Mesenchymal stem cell (in vitro differentiated cells and primary cell): ENCODE data around the gene STAMBP.

Source experiments
- DNase-seq: peaks from one replicate; pipeline ENCODE4 v3.0.0-alpha.2; 2013
- H2AFZ ChIP-seq: one replicate; pipeline ENCODE4 v1.6.1; 2013; ENCODE audit warnings: low read depth, mild to moderate bottlenecking, control low read depth, inconsistent platforms, low read length, moderate library complexity
- H2AK5ac ChIP-seq: 2 replicates; pipeline ENCODE4 v1.6.1; 2013; ENCODE audit warnings: low read length, moderate library complexity, mild to moderate bottlenecking, inconsistent platforms; ENCODE audit not compliant: severe bottlenecking
- H2BK120ac ChIP-seq: one replicate; pipeline ENCODE4 v1.6.1; 2013; ENCODE audit warnings: low read depth, mild to moderate bottlenecking, inconsistent platforms, low read length, moderate library complexity
- H2BK12ac ChIP-seq, 2 experiments: one replicate each; pipeline ENCODE4 v1.6.1; 2013; ENCODE audit warnings: inconsistent platforms in 2 of 2, low read length in 2 of 2, mild to moderate bottlenecking in 2 of 2, moderate library complexity in 2 of 2, control low read depth in 1 of 2
- H2BK15ac ChIP-seq: one replicate; pipeline ENCODE4 v1.6.1; 2013; ENCODE audit warnings: mild to moderate bottlenecking, low read depth, inconsistent platforms; ENCODE audit not compliant: poor library complexity, severe bottlenecking
- H2BK5ac ChIP-seq: 2 replicates; pipeline ENCODE4 v1.6.1; 2013; ENCODE audit warnings: low read depth, mild to moderate bottlenecking, low read length, control low read depth, inconsistent platforms; ENCODE audit not compliant: poor library complexity, severe bottlenecking
- H3K14ac ChIP-seq, 2 experiments: one replicate each; pipeline ENCODE4 v1.6.1; 2013; ENCODE audit warnings: inconsistent platforms in 2 of 2, low read length in 2 of 2, control low read depth in 1 of 2, mild to moderate bottlenecking in 1 of 2, moderate library complexity in 1 of 2
- H3K18ac ChIP-seq, 2 experiments: one replicate each; pipeline ENCODE4 v1.6.1; 2013; ENCODE audit warnings: inconsistent platforms in 2 of 2, low read length in 2 of 2, control low read depth in 1 of 2, low read depth in 1 of 2, mild to moderate bottlenecking in 1 of 2
- H3K23ac ChIP-seq, 2 experiments: one replicate each; pipeline ENCODE4 v1.6.1; 2013; ENCODE audit warnings: inconsistent platforms in 2 of 2, low read length in 2 of 2, mild to moderate bottlenecking in 2 of 2, moderate library complexity in 2 of 2, control low read depth in 1 of 2
- H3K27ac ChIP-seq: 2 replicates; pipeline ENCODE4 v1.5.1; 2013; ENCODE audit warnings: mild to moderate bottlenecking, moderate library complexity, low read length, control low read depth, inconsistent platforms; ENCODE audit not compliant: poor library complexity, severe bottlenecking
- H3K27me3 ChIP-seq, 2 experiments: 2 replicates each; pipeline versions ENCODE4 v1.6.1 to v1.7.0; 2013; ENCODE audit warnings: low read length in 2 of 2, mild to moderate bottlenecking in 2 of 2, moderate library complexity in 2 of 2, control low read depth in 1 of 2, inconsistent platforms in 1 of 2; ENCODE audit not compliant: control insufficient read depth in 1 of 2, insufficient read depth in 1 of 2
- H3K36me3 ChIP-seq, 2 experiments: 2 replicates each; pipeline versions ENCODE4 v1.6.1 to v1.7.0; 2013; ENCODE audit warnings: low read length in 2 of 2, control low read depth in 1 of 2, inconsistent platforms in 1 of 2, low read depth in 1 of 2, mild to moderate bottlenecking in 1 of 2; ENCODE audit not compliant: insufficient read depth in 2 of 2, control insufficient read depth in 1 of 2
- H3K4ac ChIP-seq, 2 experiments: one replicate each; pipeline ENCODE4 v1.6.1; 2013; ENCODE audit warnings: inconsistent platforms in 2 of 2, low read length in 2 of 2, mild to moderate bottlenecking in 2 of 2, moderate library complexity in 2 of 2, control low read depth in 1 of 2, low read depth in 1 of 2
- H3K4me1 ChIP-seq: 2 replicates; pipeline ENCODE4 v1.6.1; 2013; ENCODE audit warnings: low read depth, low read length, control low read depth; ENCODE audit not compliant: control insufficient read depth, insufficient read depth
- H3K4me2 ChIP-seq: 2 replicates; pipeline ENCODE4 v1.6.1; 2013; ENCODE audit warnings: low read length, mild to moderate bottlenecking, inconsistent platforms; ENCODE audit not compliant: poor library complexity, severe bottlenecking
- H3K4me3 ChIP-seq, 2 experiments: 2 replicates each; pipeline versions ENCODE4 v1.5.1 to v1.7.0; 2013; ENCODE audit warnings: low read length in 2 of 2, mild to moderate bottlenecking in 2 of 2, control low read depth in 1 of 2, low read depth in 1 of 2; ENCODE audit not compliant: insufficient read depth in 1 of 2
- H3K79me1 ChIP-seq: replicated peaks from 2 replicates; pipeline ENCODE4 v1.6.1; 2013; ENCODE audit warnings: mild to moderate bottlenecking, control low read depth, low read length, inconsistent platforms; ENCODE audit not compliant: poor library complexity, severe bottlenecking
- H3K9ac ChIP-seq: 2 replicates; pipeline ENCODE4 v1.7.0; 2013; ENCODE audit warnings: mild to moderate bottlenecking, low read length, moderate library complexity
- H3K9me3 ChIP-seq: 2 replicates; pipeline ENCODE4 v1.7.0; 2013; ENCODE audit warnings: mild to moderate bottlenecking, low read length; ENCODE audit not compliant: control insufficient read depth
- H4K8ac ChIP-seq: one replicate; pipeline ENCODE4 v1.6.1; 2013; ENCODE audit warnings: inconsistent platforms, mild to moderate bottlenecking, low read length, moderate library complexity
- H4K91ac ChIP-seq: one replicate; pipeline ENCODE4 v1.6.1; 2013; ENCODE audit warnings: mild to moderate bottlenecking, low read length, inconsistent platforms
- WGBS: methylation state at CpG from one replicate; pipeline ENCODE4 v1.1.7; 2013; ENCODE audit warnings: mixed read lengths; 5-methylcytosine and 5-hydroxymethylcytosine counted together

STAMBP gene

DNA sequence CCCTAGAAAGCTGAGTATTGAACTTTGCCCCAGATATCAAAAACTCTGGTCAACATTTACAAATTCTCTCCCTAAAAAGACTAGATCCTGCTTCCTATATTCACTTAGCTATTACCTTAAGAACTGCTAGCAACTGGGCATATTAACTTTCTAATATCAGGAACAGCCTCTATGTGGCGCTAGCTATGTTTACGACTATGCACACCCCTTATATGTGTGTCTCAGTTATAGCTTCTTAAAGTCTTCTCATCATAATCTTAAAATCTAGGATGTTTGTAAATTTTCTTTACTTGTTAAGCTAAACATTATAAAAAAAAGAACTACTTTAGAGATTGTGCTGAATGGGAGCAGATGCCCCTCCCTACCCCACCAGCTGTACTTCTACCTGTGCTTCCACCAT, 1.7 kb upstream of the STAMBP start:
- Histone ChIP-seq H3K36me3 (no peaks in the 10 kb centered on the region), H3K18ac (no peak overlapping the region), H2AFZ (no peak overlapping the region), H4K8ac (no peak overlapping the region), H3K14ac (no peak overlapping the region), H2BK12ac (no peak overlapping the region), H2BK120ac (no peak overlapping the region), H3K9me3 (no peaks in the 10 kb centered on the region), H2AK5ac (peak overlapping the region; percentile 43), H3K79me1 (no peaks in the 10 kb centered on the region), H3K27ac (no peak overlapping the region), H3K4me2 (no peak overlapping the region), H4K91ac (no peak overlapping the region), H3K4ac (no peak overlapping the region), H3K9ac (no peak overlapping the region), H3K27me3 (peaks cover 7 to 31% of the 10 kb centered on the region in 2 experiments), H2BK5ac (no peak overlapping the region), H3K23ac (no peak overlapping the region), H3K4me3 (no peak overlapping the region), H3K4me1 (peaks cover 2% of the 10 kb centered on the region), H2BK15ac (no peak overlapping the region)
- 60% methylated on average over 1 of the region's 2 CpGs for WGBS
- peak; percentile 43 for DNase-seq

DNA sequence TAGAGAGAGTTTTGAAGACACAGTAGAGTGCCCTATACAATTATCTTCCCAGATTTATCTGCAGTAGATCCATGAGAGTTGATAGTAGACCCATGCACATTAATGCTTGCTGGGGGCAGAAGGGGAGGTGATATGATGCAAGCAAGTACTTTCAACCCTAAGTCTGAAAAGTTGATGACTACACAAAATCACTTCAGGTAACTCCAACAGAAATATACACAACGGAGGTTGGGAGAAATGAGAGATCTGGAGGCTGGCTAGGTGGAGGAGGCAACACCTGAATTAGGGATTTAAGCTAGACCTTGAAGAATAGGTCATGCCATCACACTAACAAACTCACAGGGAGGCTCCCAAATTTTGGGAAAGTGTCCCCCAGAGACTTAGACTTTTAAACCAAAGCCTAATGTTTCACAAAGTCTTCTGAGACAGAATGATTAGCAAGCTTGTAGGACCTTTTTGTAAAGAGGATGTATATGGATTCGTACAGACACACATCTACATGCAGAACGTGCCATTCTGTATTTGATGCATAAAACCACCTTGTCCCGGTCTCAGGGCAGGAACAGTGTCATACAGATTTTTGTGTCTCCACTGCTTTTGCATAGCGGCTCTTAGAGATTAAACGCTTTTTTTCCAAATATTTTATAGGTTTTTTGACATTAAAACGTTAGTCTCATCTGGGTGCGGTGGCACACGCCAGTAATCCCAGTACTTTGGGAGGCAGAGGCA, 937 bp upstream of the STAMBP start:
- 98% methylated on average over 8 of the region's 9 CpGs for WGBS
- H3K79me1 ChIP-seq, result peaks cover 3% of the 10 kb centered on the region
- H3K23ac ChIP-seq, result no peak overlapping the region
- no peak overlapping the region for H3K18ac ChIP-seq
- no peak overlapping the region for H3K4ac ChIP-seq
- H3K27me3 ChIP-seq, result peaks cover 0 to 24% of the 10 kb centered on the region in 2 experiments
- no peaks in the 10 kb centered on the region for H3K9me3 ChIP-seq
- H3K9ac ChIP-seq, result peak overlapping the region; percentile 93
- H3K4me1 ChIP-seq, result peaks cover 2% of the 10 kb centered on the region
- no peak overlapping the region for H2BK15ac ChIP-seq
- no peak overlapping the region for H3K14ac ChIP-seq
- peak overlapping the region; percentile 20 for H2AK5ac ChIP-seq
- H3K4me3 ChIP-seq, result peak overlapping the region in 1 of 2 experiments; percentile 92
- no peak overlapping the region for H2AFZ ChIP-seq
- no peak overlapping the region for H2BK120ac ChIP-seq
- no peak overlapping the region for H4K91ac ChIP-seq
- H3K27ac ChIP-seq, result no peak overlapping the region
- no peak overlapping the region for H4K8ac ChIP-seq
- peaks cover 2 to 6% of the 10 kb centered on the region in 2 experiments for H3K36me3 ChIP-seq
- H2BK12ac ChIP-seq, result no peak overlapping the region
- H2BK5ac ChIP-seq, result no peak overlapping the region
- no peak for DNase-seq
- no peak overlapping the region for H3K4me2 ChIP-seq

DNA sequence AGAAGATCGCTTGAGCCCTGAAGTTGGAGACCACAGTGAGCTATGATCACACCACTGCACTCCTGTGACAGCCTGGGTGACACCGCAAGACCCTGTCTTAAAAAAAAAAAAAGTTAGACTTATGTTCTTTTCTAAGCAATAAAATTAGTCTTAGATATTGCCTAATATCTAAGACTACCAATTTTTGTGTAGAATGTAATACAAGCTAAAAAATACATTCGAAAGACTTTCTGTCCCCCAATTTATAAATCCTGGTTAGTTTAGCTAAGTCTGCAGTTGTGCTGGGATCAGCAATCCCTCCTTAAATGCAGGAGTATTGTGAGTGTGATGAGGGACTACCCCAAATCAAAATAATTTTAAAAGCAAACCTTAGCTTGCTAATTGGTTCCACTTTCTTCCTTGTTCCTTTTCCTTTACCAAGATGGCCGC, 358 bp upstream of the STAMBP start:
- Histone ChIP-seq H3K4me2 (no peak overlapping the region), H2BK12ac (no peak overlapping the region), H4K91ac (no peak overlapping the region), H3K4me1 (peaks cover 2% of the 10 kb centered on the region), H2BK15ac (no peak overlapping the region), H2AFZ (no peak overlapping the region), H2BK120ac (no peak overlapping the region), H3K23ac (no peak overlapping the region), H3K9ac (peak overlapping the region; percentile 93), H3K79me1 (peaks cover 3% of the 10 kb centered on the region), H3K27me3 (peaks cover 0 to 18% of the 10 kb centered on the region in 2 experiments), H2AK5ac (no peak overlapping the region), H3K9me3 (no peaks in the 10 kb centered on the region), H3K18ac (no peak overlapping the region), H4K8ac (no peak overlapping the region), H3K36me3 (peaks cover 2 to 11% of the 10 kb centered on the region in 2 experiments), H3K27ac (no peak overlapping the region), H2BK5ac (no peak overlapping the region), H3K4me3 (peak overlapping the region in 1 of 2 experiments; percentile 92), H3K14ac (no peak overlapping the region), H3K4ac (no peak overlapping the region)
- no peak for DNase-seq
- WGBS, result 48% methylated on average over 2 of the region's 4 CpGs

DNA sequence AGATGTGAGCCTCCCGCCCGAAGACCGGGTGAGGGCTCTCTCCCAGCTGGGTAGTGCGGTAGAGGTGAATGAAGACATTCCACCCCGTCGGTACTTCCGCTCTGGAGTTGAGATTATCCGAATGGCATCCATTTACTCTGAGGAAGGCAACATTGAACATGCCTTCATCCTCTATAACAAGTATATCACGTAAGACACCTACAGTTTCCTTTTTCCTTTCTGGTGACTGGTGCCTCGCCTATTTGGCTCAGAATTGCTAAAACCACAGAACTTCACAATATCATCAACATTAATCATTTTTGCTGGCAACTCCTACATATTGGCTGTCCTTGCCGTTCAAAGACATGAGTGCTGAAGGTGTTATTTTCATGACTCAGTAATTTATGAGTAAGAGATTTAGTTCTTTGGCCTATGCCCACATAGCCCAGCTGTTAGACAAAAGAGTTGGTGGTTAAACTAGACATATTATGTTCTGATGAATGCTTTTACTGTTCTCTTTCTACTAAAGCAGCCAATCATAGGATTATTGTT, 2.2 kb downstream of the STAMBP start:
- Histone ChIP-seq H3K27ac (peak overlapping the region; percentile 88), H3K9ac (no peak overlapping the region), H2BK120ac (no peak overlapping the region), H4K91ac (no peak overlapping the region), H2AFZ (no peak overlapping the region), H3K4me3 (no peak overlapping the region), H3K4me2 (no peak overlapping the region), H3K4ac (no peak overlapping the region), H3K27me3 (peaks cover 0 to 8% of the 10 kb centered on the region in 2 experiments), H2BK12ac (no peak overlapping the region), H2BK15ac (no peak overlapping the region), H3K18ac (no peak overlapping the region), H3K36me3 (peaks cover 2 to 28% of the 10 kb centered on the region in 2 experiments), H3K9me3 (no peaks in the 10 kb centered on the region), H3K4me1 (peaks cover 6% of the 10 kb centered on the region), H2BK5ac (no peak overlapping the region), H3K23ac (no peak overlapping the region), H4K8ac (no peak overlapping the region), H3K14ac (no peak overlapping the region), H3K79me1 (peaks cover 7% of the 10 kb centered on the region), H2AK5ac (peak overlapping the region; percentile 92)
- DNase-seq, result no peak
- WGBS, result 73% methylated on average over 11 of the region's 11 CpGs
